Fibroblast of lung (primary cell): ENCODE measurements around the gene TSPAN9. TPM values are rescaled to one million over a fixed set of nuclear protein-coding genes. Genes with fewer than 3 reads are reported as not detected.

Experiments
- DNase-seq, 2 donors: peaks; one replicate each; pipeline versions ENCODE4 v3.0.0 to v3.0.0-alpha.2; 2010; ENCODE audit warnings: low read depth in 2 of 2
- H2AFZ ChIP-seq: 2 replicates; pipeline ENCODE4 v1.5.1; 2012; ENCODE audit warnings: low read length, control low read depth, inconsistent platforms
- H3K27ac ChIP-seq: 2 replicates; pipeline ENCODE4 v1.5.1; 2011; ENCODE audit warnings: low read length, control low read depth; ENCODE audit not compliant: insufficient read depth
- H3K27me3 ChIP-seq: 2 replicates; pipeline ENCODE4 v1.5.1; 2011; ENCODE audit warnings: mild to moderate bottlenecking, low read length; ENCODE audit not compliant: control insufficient read depth, insufficient read depth
- H3K36me3 ChIP-seq: 2 replicates; pipeline ENCODE4 v1.5.1; 2011; ENCODE audit warnings: low read length; ENCODE audit not compliant: control insufficient read depth, insufficient read depth
- H3K4me1 ChIP-seq: 2 replicates; pipeline ENCODE4 v1.5.1; 2011; ENCODE audit warnings: low read length; ENCODE audit not compliant: control insufficient read depth, insufficient read depth; ENCODE audit errors: extremely low read depth
- H3K4me2 ChIP-seq: 2 replicates; pipeline ENCODE4 v1.5.1; 2011; ENCODE audit warnings: low read length, control low read depth; ENCODE audit not compliant: insufficient read depth; ENCODE audit errors: extremely low read depth
- H3K4me3 ChIP-seq, 4 experiments: fragments of 200-600 bp in 1 of 4; sonication (generic) in 1 of 4; replicated peaks in 1 of 4; 2 replicates each; pipeline ENCODE4 v1.5.1; 2011 to 2016; ENCODE audit warnings: low read length in 4 of 4, low read depth in 3 of 4, mild to moderate bottlenecking in 3 of 4, control low read depth in 2 of 4, inconsistent platforms in 1 of 4, mixed read lengths in 1 of 4; ENCODE audit not compliant: insufficient read depth in 1 of 4; ENCODE audit errors: control extremely low read depth in 1 of 4
- H3K79me2 ChIP-seq: 2 replicates; pipeline ENCODE4 v1.5.1; 2012; ENCODE audit warnings: mild to moderate bottlenecking, low read length, inconsistent platforms; ENCODE audit not compliant: control insufficient read depth, insufficient read depth
- H3K9ac ChIP-seq: 2 replicates; pipeline ENCODE4 v1.5.1; 2011; ENCODE audit warnings: mild to moderate bottlenecking, low read length, control low read depth; ENCODE audit not compliant: insufficient read depth
- H3K9me3 ChIP-seq: 2 replicates; pipeline ENCODE4 v1.5.1; 2012; ENCODE audit warnings: low read depth, low read length; ENCODE audit not compliant: control insufficient read depth, insufficient read depth
- H4K20me1 ChIP-seq: 2 replicates; pipeline ENCODE4 v1.5.1; 2011; ENCODE audit warnings: low read length; ENCODE audit not compliant: control insufficient read depth, insufficient read depth; ENCODE audit errors: extremely low read depth
- EZH2 ChIP-seq: IDR thresholded peaks from 2 replicates; pipeline ENCODE4 v1.5.1; 2012; ENCODE audit warnings: low read length, control low read depth, mild to moderate bottlenecking; ENCODE audit errors: missing control alignments
- polyA plus RNA-seq, 2 donors: library from polyadenylated mRNA; depleted of rRNA in 1 of 2; stranded (reverse) in 1 of 2; unstranded in 1 of 2; fragments of >200 nt; gene quantifications; 2 replicates each; pipeline ENCODE4 v1.2.1, GENCODE V29; 2011 to 2012; ENCODE audit warnings: missing spikeins in 1 of 2
- total RNA-seq: library from RNA; depleted of rRNA; stranded (reverse); fragments of >200 nt; gene quantifications from 2 replicates; pipeline ENCODE4 v1.2.1, GENCODE V29; 2014
- TF ChIP-seq, protein P1 (sequence below), 2 donors: IDR thresholded peaks in 1 of 2; conservative IDR thresholded peaks in 1 of 2; 1 replicate in 1 of 2; 2 replicates in 1 of 2; pipeline ENCODE4 v1.5.1; 2011 to 2012; ENCODE audit warnings: low read length in 2 of 2, control low read depth in 1 of 2, inconsistent platforms in 1 of 2, low read depth in 1 of 2, mild to moderate bottlenecking in 1 of 2

TSPAN9 gene
- total and polyA plus RNA-seq, 2 donors (not counting 1 experiment from before 2014, with no cell fraction given) = 31.1 to 35.2 TPM

DNA sequence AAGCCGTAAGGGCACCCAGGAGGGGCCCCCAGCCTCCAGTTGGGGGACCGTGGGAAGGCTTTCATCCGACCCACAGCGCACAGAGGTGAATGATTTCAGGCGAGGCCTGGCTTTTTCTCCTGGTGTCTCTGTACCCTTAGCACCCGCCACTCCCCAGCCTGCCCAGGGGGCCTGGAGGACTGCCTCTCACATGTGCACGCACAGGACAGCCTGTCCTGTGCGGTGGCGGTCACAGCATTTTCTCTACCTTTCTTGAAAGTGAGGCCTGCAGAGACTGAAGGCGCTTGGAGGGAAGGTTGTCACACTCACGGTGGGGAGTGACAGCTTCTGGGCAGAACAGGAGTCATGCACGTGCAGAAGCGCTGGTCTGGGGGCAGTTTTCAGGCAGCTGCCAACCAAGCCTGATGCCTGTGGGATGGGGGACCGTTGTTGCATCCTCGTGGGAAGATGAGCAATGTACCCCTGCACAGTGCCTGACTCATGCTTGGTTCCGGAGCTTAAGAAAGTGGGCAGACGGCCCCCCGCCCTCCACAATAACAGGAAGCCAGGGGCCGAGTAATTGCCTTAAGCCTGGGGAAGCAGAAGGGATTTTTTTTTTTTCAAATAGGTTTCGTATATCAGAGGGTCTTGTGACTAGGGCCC lies 148.1 kb downstream of the TSPAN9 start:
- Histone ChIP-seq H3K9me3 (no peaks in the 10 kb centered on the region), H3K36me3 (no peaks in the 10 kb centered on the region), H3K4me1 (no peaks in the 10 kb centered on the region), H3K9ac (no peak overlapping the region), H3K27ac (no peak overlapping the region), H3K27me3 (no peaks in the 10 kb centered on the region), H2AFZ (no peak overlapping the region), H3K79me2 (no peaks in the 10 kb centered on the region), H4K20me1 (no peaks in the 10 kb centered on the region), H3K4me2 (no peak overlapping the region), H3K4me3 (no peak overlapping the region)
- DNase-seq = peak; percentile 57 to 82
- TF ChIP-seq, protein P1, sequence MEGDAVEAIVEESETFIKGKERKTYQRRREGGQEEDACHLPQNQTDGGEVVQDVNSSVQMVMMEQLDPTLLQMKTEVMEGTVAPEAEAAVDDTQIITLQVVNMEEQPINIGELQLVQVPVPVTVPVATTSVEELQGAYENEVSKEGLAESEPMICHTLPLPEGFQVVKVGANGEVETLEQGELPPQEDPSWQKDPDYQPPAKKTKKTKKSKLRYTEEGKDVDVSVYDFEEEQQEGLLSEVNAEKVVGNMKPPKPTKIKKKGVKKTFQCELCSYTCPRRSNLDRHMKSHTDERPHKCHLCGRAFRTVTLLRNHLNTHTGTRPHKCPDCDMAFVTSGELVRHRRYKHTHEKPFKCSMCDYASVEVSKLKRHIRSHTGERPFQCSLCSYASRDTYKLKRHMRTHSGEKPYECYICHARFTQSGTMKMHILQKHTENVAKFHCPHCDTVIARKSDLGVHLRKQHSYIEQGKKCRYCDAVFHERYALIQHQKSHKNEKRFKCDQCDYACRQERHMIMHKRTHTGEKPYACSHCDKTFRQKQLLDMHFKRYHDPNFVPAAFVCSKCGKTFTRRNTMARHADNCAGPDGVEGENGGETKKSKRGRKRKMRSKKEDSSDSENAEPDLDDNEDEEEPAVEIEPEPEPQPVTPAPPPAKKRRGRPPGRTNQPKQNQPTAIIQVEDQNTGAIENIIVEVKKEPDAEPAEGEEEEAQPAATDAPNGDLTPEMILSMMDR (conservative IDR thresholded peaks at IDR 0.05 in 1 of 2, IDR thresholded peaks at IDR 0.05 in 1 of 2; ENCODE audit: low read depth in 1 of 2, low read length in 2 of 2) = no peak
- no peak for TF ChIP-seq EZH2

DNA sequence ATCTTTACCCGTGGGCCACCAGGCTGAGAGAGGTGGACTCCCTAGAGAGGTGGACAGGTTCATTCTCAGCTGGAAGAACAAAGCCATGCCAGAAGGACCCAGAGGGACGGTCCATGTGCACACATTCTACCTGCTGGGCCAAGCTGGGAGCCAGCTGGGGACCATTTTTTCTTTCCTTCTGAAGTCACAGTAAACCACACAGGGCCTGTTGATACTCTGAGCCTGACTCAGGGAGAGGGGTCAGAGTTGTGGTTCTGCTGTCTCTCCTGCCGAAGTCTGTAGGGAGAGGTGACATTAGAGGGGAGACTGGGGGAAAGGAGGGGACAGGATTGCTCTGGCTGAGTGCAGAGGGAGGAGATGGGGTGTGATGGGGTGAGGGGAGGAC lies 148.6 kb downstream of the TSPAN9 start:
- H3K36me3 ChIP-seq = no peaks in the 10 kb centered on the region
- no peak overlapping the region for H3K4me2 ChIP-seq
- no peaks in the 10 kb centered on the region for H4K20me1 ChIP-seq
- TF ChIP-seq, protein P1 (conservative IDR thresholded peaks at IDR 0.05 in 1 of 2, IDR thresholded peaks at IDR 0.05 in 1 of 2; ENCODE audit: low read depth in 1 of 2, low read length in 2 of 2) = no peak
- no peak for TF ChIP-seq EZH2
- no peaks in the 10 kb centered on the region for H3K9me3 ChIP-seq
- H3K27ac ChIP-seq = no peak overlapping the region
- no peaks in the 10 kb centered on the region for H3K4me1 ChIP-seq
- peak in 1 of 2 donors; percentile 33 for DNase-seq
- H3K9ac ChIP-seq = no peak overlapping the region
- H2AFZ ChIP-seq = no peak overlapping the region
- no peak overlapping the region for H3K4me3 ChIP-seq
- H3K79me2 ChIP-seq = no peaks in the 10 kb centered on the region
- H3K27me3 ChIP-seq = no peaks in the 10 kb centered on the region

DNA sequence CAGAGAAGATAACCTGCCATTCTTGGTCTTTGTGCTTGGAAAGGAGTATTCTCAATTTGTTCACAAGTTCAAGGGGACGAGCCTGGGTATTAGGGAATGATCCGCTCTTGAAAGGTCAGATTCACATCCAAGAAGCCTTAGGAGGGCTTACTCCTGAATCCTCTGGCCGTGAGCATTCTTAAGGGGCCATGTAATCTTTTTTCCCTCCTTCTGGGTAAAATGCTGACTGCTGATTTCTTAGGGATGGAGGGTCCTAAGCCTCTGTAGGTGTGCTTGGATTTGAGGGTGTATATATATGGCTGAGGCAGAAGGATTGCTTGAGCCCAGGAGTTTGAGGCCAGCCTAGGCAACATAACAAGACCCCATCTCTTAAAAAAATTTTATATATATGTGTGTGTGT lies 149.1 kb downstream of the TSPAN9 start:
- Histone ChIP-seq H4K20me1 (no peaks in the 10 kb centered on the region), H3K9ac (no peak overlapping the region), H2AFZ (no peak overlapping the region)

More for the DNA sequence above, 149.1 kb downstream of the TSPAN9 start:
- no peak overlapping the region for H3K27ac ChIP-seq
- no peaks in the 10 kb centered on the region for H3K9me3 ChIP-seq
- H3K4me3 ChIP-seq = no peak overlapping the region
- no peaks in the 10 kb centered on the region for H3K27me3 ChIP-seq
- H3K79me2 ChIP-seq = no peaks in the 10 kb centered on the region
- no peaks in the 10 kb centered on the region for H3K36me3 ChIP-seq
- TF ChIP-seq, protein P1 (conservative IDR thresholded peaks at IDR 0.05 in 1 of 2, IDR thresholded peaks at IDR 0.05 in 1 of 2; ENCODE audit: low read depth in 1 of 2, low read length in 2 of 2) = no peak
- no peak for TF ChIP-seq EZH2
- DNase-seq = no peak
- H3K4me1 ChIP-seq = no peaks in the 10 kb centered on the region
- no peak overlapping the region for H3K4me2 ChIP-seq
